KBM-7 (cell line): ENCODE measurements around the gene RDH14.

Source experiments
- DNase-seq: peaks from one replicate; pipeline ENCODE4 v3.0.0-alpha.2; 2015
- in situ Hi-C: fragments of 300-500 bp; cut with MboI; formaldehyde crosslinking; loops from 2 replicates; pipeline ENCODE4 v1.14.3; 2020; ENCODE audit warnings: low sequenced_read_pairs, low pct_unique_long_range_greater_than_20kb, mixed read lengths

Gene RDH14

DNA sequence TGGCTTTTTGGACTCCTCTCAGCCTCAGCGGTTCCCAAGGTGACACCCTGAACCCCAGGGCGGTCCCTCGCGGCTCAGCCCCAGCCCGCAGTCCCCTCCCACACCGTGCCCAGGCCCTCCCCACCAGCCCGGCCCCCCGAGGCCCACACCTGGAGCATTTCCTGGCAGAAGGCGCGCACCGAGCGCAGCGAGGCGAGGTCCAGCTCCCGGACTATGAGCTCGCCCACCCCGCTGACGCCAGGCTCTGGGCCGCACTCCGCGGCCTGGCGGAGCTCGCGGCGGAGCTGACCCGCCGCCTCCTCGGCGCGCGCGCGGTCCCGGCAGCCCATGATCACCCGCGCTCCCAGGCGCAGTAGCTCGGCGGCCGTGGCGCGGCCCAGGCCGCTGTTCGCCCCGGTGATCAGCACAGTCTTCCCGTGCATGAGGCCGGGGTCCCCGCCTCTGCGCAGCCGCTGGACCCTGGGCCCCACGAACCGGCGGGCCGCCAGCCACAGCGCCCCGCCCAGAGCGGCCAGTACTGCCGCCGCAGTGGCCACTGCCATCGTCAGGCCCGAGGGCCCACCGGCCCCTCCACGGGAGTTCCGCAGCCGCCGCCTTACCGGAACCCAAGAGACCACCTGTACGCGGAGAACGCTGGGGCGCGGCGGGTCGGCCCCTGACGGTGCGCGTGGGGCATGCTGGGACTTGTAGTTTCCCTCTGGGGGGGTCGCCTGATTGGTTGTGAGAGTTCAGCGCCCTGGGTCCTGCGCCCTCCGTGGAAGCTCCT is at the start of gene RDH14:
RDH14 (minus strand) TSS at position 623 of the 766 bp plus-strand sequence; CDS start at position 542, 81 bp downstream.
- peak; percentile 94 for DNase-seq
- in situ Hi-C loops: no loop called here

DNA sequence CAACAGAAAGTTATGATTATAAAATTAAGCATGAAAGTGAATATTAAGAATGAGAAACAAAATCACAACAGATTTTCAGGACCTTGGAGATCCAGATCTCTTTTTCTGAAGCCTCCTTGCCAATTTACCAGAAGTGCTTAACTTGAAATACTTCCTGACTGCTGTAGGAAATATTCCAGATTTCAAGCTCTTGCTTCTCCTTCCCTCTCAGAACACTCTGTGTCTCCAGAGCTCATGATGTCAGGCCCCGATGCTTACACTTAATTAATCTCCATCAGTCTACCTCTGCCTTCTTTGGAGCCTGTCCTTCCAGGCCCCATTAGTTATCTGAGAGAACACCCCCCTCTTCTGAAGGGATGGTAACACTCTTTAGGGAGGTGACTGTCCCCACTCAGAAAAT is 49.6 kb upstream of the RDH14 start:
- in situ Hi-C loops: no loop called here
- no peak for DNase-seq

GRCh38 chr2:18605115-18605514 is 44.7 kb upstream of the RDH14 start:
- in situ Hi-C loops: no loop called here
- DNase-seq: no peak

DNA sequence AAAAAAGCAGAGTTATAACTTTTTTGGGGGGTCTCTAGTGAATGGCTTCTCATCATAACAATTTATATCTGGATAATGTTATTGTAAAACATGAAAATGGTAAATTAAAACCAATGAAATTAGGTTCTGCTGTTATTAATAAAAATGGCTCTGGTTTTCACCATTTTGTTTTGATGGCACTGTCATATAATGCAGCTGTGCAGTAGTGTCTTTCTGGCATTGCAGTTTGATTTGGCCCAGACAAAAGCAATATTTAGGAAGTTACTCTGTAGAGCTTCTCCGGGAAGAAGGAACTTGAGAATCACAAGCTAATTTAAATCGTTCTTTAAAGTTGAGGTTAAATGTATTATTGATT is 44.1 kb upstream of the RDH14 start:
- in situ Hi-C loops: no loop called here
- DNase-seq: no peak

GRCh38 chr2:18603854-18604530 is 43.5 kb upstream of the RDH14 start:
- no peak for DNase-seq
- in situ Hi-C loops: no loop called here

DNA sequence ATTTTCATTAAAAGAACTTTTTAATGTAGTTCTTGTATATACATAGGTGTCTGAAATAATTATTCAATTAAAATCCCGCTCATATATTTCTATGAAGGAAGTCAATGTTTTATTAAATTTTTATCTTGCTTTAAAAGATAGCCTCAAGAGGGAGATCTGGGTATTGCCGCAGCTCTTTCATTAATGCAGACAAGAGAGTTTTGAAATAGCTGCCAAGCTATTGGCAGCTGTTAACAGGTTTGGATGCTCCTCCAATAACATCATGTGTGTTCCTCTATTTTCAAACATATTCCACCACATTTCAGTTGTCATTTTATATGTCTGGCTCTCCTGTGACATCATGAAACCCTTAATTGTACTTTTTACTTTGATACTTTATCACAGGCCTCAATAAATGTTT is 41.8 kb upstream of the RDH14 start:
- in situ Hi-C loops: no loop called here
- no peak for DNase-seq

- in situ Hi-C loops: no loop called here
- no peak for DNase-seq
These were observed 39.8 kb upstream of the RDH14 start for GRCh38 chr2:18600255-18600613.

DNA sequence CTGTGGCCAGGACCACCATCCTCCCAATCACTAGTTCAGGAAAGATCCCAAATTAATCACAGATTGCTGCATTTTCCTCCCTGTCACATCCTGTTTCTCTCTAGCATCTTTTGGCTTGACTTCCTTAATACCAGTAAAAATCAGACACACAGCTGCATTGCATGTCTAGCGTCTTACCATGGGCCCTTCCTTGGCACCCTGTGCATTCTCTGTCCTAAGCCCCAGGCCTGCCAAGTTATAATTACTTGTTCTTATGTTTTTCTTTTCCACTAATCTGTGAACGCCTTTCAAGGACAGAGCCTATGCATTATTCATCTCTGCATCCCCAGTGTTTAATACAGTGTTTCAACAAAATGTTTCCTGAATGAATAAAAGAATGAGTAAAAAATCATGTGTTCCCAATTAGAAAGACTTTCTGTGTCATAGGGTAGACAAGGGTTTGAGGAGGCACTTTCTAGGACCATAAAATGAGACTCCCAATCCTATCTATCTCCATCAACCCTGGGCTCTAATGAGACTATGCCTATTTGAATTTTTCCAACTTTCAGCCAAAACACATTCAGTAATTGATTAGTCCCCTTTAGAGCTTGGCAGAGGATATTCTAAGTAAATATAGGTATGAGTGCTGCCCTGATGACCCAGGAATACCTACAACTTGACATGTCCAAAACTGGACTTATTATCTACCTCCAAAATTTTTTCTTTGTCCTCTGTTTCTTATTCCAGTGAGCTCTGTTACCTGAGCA is 39.2 kb upstream of the RDH14 start:
- in situ Hi-C loops: no loop called here
- no peak for DNase-seq

DNA sequence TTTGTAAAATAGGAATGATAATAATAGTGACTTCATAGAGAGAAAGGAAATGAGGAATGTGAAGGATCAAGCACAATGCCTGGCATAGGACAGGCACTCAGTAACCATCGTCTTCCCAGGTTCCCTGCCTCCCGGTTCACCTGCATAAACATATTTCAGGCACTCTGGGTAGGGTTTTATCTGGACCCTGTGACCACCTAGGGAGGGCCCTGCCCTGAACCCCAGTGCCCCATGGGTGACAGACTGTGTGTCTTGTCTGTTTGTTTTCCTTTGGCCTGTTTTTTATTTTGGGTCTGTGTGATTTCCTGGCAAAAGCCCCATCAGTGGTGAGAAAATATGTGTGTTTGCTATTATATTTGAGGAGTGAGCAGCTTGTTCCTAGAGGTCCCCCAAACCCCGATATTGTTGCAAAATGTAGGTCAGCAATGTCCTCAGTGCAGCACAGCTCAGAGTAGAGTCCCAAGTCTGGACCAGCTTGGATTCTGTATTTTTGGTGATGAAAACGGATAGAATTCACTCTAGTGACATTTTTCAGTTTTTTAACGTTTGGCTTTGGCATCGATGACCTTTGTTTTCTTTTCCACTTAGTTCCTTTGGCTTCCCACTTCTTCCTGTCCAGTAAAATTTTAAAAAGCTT is 38.5 kb upstream of the RDH14 start:
- in situ Hi-C loops: no loop called here
- no peak for DNase-seq

GRCh38 chr2:18597618-18598017 is 37.2 kb upstream of the RDH14 start:
- peak; percentile 12 for DNase-seq
- in situ Hi-C loops: no loop called here

DNA sequence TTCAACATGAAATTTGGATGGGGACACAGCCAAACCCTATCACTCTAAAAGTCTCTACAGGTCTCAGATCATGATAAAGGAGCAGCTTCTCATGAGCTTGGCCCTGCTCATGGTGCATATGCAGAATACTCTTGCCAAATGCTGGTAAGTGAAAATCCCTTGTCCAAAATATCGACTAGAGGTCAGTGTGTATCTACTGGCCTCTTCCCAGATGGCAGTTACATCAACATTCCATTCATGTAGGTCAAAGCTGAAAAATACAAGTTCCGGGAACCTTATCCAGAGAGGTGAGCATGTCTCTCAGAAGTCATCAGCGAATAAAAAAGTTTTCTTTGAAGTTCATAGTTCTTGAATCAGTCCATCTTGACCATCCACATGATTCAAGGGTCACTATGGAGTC is 36.5 kb upstream of the RDH14 start:
- no peak for DNase-seq
- in situ Hi-C loops: no loop called here

DNA sequence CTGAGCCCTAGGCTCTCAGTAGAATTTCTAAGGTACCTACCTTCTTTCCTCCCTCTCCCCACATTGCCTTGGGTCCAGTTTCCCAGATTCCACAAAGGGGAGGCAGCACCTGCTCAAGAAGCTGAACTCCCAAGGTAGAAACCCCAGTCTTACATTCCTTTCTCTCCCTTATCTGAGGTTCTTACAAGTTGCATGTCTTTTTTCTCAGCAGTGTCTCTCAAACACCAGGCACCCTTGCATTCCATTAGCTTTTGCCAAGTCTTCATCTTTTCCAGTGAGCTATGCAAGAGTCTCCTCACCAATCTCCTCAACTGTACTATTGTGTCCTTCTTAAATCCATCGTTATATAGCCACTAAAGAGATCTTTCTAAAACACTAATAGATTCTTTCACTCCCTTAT is 33.0 kb upstream of the RDH14 start:
- in situ Hi-C loops: no loop called here

DNA sequence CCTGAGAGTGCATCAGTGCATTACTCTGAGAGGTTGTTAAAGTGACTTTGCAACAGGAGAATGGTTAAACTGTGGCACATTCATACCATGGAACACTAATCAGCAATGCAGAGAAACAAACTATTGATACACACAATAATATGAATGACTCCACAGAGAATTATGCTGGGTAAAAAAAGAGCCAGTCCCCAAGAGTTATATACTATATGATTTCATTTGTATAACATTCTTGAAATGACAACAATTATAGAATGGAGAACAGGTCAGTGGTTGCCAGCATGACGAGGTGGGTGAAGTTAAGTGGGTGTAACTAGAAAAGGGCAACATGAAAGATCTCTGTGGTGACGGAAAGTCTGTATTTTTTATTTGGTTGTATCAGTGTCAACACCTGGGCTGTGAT is 31.9 kb upstream of the RDH14 start:
- in situ Hi-C loops: no loop called here

More for the DNA sequence above, 33.0 kb upstream of the RDH14 start:
- no peak for DNase-seq

GRCh38 chr2:18589354-18589753 is 28.9 kb upstream of the RDH14 start, which contains the start of gene NT5C1B:
Gene NT5C1B (minus strand): TSS chr2:18589569. CDS start chr2:18589468, 101 bp downstream.
- in situ Hi-C loops: no loop called here
- DNase-seq: no peak

More for the DNA sequence above, 31.9 kb upstream of the RDH14 start:
- DNase-seq: no peak

GRCh38 chr2:18588802-18589201 is 28.3 kb upstream of the RDH14 start:
- in situ Hi-C loops: no loop called here
- DNase-seq: no peak

DNA sequence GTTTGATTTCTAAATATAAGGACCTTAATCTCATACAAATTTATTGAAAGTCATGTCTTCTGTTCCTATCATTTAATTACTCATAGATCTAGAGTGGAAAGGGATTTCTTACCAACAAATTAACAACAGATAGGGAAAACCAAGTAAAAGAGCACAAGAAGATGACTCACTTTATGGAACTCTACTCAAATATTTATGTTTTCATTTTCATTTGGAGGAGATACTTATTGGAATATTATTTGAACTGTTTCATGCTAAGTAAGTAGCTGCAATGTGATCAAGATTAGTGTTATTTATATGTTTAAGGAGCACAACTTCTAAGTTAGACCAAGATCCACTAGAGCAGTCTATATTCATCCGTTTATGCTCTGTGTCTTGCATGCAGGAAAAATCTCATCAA is 27.6 kb upstream of the RDH14 start:
- in situ Hi-C loops: no loop called here
- DNase-seq: no peak

- DNase-seq: no peak
- in situ Hi-C loops: no loop called here
These were observed 25.1 kb upstream of the RDH14 start for GRCh38 chr2:18585526-18585925.

DNA sequence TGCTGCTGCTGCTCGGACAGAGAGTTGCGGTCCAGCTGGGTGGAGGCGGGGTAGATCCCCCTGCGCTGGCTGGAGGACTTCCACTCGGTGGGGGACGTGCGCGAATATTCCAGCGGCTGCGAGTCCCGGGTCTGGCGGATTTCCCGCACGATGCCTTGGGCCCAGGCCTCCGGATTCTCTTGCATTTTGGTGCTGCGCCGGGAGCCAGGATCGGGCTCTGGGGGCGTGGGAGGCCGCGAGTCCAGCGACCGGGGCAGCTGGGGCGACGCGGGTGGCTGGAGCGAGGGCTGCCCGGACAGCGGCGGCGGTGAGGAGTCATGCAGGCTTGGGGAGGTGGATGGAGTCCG is 24.1 kb upstream of the RDH14 start:
- DNase-seq: no peak
- in situ Hi-C loops: no loop called here

DNA sequence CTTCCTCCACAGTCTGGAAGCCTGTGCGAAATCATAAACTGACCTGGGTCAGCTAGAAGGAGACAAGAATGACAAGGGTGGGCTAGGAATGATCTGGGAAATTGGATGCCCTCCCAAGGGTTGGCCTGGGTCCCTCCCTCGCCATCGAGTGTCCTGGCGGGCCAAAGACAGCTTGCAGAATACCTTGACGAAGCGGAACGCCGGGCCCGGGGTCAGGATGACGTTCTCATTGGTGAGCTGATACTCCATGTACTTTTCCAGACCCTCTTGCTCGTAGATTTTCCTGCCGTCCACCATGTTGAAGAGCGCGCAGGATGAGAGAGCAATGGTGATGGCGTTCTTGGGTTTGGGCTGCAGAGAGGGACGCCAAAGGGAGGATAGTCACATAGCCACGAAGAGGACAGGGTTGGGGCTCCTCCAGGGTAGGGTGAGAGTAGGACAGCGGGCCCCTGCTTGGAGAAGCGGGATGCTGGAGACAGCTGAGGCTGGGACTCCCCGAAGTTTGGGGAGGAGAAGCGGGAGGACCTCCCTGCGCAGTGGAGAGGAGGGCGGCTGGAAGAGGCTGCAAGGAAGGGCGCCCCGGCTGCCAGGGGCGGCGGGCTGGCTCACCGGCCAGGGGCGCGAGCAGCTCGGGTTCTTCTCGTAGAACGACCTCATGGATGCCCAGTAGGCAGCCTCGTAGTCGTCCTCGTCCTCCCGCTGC is 23.6 kb upstream of the RDH14 start:
- in situ Hi-C loops: no loop called here
- no peak for DNase-seq
